NCI-H69 (cell line): ENCODE data around the gene DIPK2B.

Experiments
- DNase-seq: peaks from one replicate; lab custom pipeline; 2025; lab: John Stamatoyannopoulos, UW

DIPK2B gene

DNA sequence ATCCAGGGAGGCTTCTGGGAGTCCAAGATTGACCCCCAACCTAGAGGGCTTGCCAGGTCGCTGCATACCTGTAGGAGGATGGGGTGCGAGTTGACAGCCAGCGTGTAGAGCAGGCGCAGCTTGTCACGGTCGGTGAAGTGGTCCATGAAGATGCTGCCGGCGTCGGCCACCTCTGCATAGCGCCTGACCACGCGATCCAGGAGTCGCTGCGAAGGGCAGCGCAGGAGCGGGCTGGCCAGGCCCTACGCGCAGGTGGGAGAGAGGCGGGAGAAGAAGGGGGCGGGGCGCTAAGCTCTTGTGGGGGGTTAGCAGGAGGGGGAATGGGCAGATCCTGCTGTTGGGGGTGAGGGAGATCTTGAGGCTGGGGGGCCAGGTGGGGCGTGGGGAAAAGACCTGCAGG lies 43.0 kb downstream of the DIPK2B start:
- DNase-seq = no peak

- no peak for DNase-seq
Observed at GRCh38 chrX:45154462-45154861, 46.2 kb downstream of the DIPK2B start.

DNA sequence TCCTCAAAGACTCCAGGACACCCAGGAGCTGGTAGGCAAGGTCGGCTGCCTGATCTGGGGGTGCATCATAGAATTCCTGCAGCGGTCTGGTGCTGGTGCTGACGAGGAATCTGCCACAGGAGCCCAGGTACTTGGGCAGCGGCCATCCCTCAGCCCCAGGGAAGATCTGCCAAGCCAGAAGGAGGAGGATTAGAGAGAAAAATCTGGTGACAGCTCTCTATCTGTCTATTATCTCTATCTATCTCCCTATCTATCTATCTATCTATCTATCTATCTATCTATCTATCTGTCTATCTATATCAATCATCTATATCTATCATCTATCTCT lies 46.7 kb downstream of the DIPK2B start:
- DNase-seq = no peak
